HepG2 (cell line): ENCODE measurements around the gene ADIPOR2. TPM values are rescaled to one million over a fixed set of nuclear protein-coding genes. Genes with fewer than 3 reads are reported as not detected.

Experiments
- CCAR2 ChIP-seq: fragments of 200-400 bp; formaldehyde crosslinking; optimal IDR thresholded peaks from 2 replicates; pipeline ENCODE3; 2018; ENCODE audit warnings: low read depth, mild to moderate bottlenecking, low read length, moderate library complexity
- EEA1 ChIP-seq: sonication (generic); formaldehyde crosslinking; IDR thresholded peaks from 2 replicates; pipeline ENCODE4 v1.5.1; 2020; ENCODE audit warnings: mild to moderate bottlenecking, missing genetic modification reagents, borderline replicate concordance
- MIER3 ChIP-seq: IDR thresholded peaks from 2 replicates; pipeline ENCODE4 v1.6.1; 2016; ENCODE audit warnings: missing compliant biosample characterization, borderline replicate concordance
- MTA3 ChIP-seq: sonication (generic); formaldehyde crosslinking; IDR thresholded peaks from 2 replicates; pipeline ENCODE4 v1.4.0; 2020; ENCODE audit warnings: missing genetic modification reagents
- MXI1 ChIP-seq: IDR thresholded peaks from 3 replicates; pipeline ENCODE4 v1.6.1; 2012; ENCODE audit warnings: low read depth, low read length, inconsistent platforms, borderline replicate concordance
- PAXIP1 ChIP-seq: sonication (generic); formaldehyde crosslinking; conservative IDR thresholded peaks from 2 replicates; pipeline ENCODE4 v1.4.0; 2020; ENCODE audit warnings: mild to moderate bottlenecking, missing genetic modification reagents, moderate library complexity
- PBX2 ChIP-seq: IDR thresholded peaks from 2 replicates; pipeline ENCODE4 v1.6.1; 2016; ENCODE audit warnings: control low read depth
- SKI ChIP-seq: fragments of 450-650 bp; IDR thresholded peaks from one replicate; pipeline ENCODE4 v1.6.1; 2018; ENCODE audit warnings: mild to moderate bottlenecking; ENCODE audit not compliant: partially characterized antibody
- SMAD3 ChIP-seq: sonication (generic); formaldehyde crosslinking; IDR thresholded peaks from 2 replicates; pipeline ENCODE4 v1.4.0; 2020; ENCODE audit warnings: missing genetic modification reagents
- ZFP37 ChIP-seq: sonication (generic); formaldehyde crosslinking; IDR thresholded peaks from 2 replicates; pipeline ENCODE4 v1.4.0; 2020; ENCODE audit warnings: missing genetic modification reagents, borderline replicate concordance
- ZHX2 ChIP-seq, 2 experiments: sonication (generic) in 1 of 2; formaldehyde crosslinking in 1 of 2; IDR thresholded peaks; 2 replicates each; pipeline versions ENCODE4 v1.6.1 to v1.9.0; 2014 to 2022; ENCODE audit warnings: antibody characterized with exemption in 1 of 2, borderline replicate concordance in 1 of 2, inconsistent platforms in 1 of 2, low read depth in 1 of 2, missing genetic modification reagents in 1 of 2
- ZNF34 ChIP-seq: sonication (generic); formaldehyde crosslinking; IDR thresholded peaks from 2 replicates; pipeline ENCODE4 v1.4.0; 2020; ENCODE audit warnings: mild to moderate bottlenecking, missing genetic modification reagents, borderline replicate concordance
- ZNF704 ChIP-seq: sonication (generic); formaldehyde crosslinking; IDR thresholded peaks from 2 replicates; pipeline ENCODE4 v1.8.1; 2023; ENCODE audit warnings: mild to moderate bottlenecking, inconsistent platforms, moderate library complexity, missing genetic modification reagents, borderline replicate concordance
- ZNF775 ChIP-seq: sonication (generic); formaldehyde crosslinking; IDR thresholded peaks from 2 replicates; pipeline ENCODE4 v1.4.0; 2020; ENCODE audit warnings: missing genetic modification reagents, mild to moderate bottlenecking, moderate library complexity, borderline replicate concordance
- ZNF790 ChIP-seq: sonication (generic); formaldehyde crosslinking; IDR thresholded peaks from 2 replicates; pipeline ENCODE4 v1.8.0; 2022; ENCODE audit warnings: missing genetic modification reagents, mild to moderate bottlenecking, borderline replicate concordance
- polyA plus RNA-seq, 8 experiments: library from polyadenylated mRNA; depleted of rRNA in 3 of 8; stranded (reverse) in 7 of 8; unstranded in 1 of 8; fragments of >200 nt; fragmentation: Illumina TruSeq in 4 of 8; extraction: Trizol in 4 of 8; gene quantifications; 2 replicates each; pipeline versions ENCODE4 v1.2.1 to v1.2.3, GENCODE V29; 2011 to 2016; ENCODE audit warnings: low read depth in 4 of 8, missing spikeins in 1 of 8, mixed read lengths in 1 of 8; ENCODE audit not compliant: insufficient read depth in 1 of 8
- total RNA-seq, 5 experiments: library from RNA; depleted of rRNA; stranded (reverse); fragments of >200 nt; fragmentation: Illumina TruSeq; extraction: Trizol; gene quantifications; 2 replicates each; pipeline ENCODE4 v1.2.3, GENCODE V29; 2016; ENCODE audit warnings: low read depth in 1 of 5

The ADIPOR2 gene
- total and polyA plus RNA-seq, 2 of the 13 experiments (the other 11 are each of a cell fraction or from before 2014, with no cell fraction given): 35.2 to 52.2 TPM

GRCh38 chr12:1690578-1691122 lies at the start of gene ADIPOR2 (continued):
- TF ChIP-seq ZHX2 (IDR thresholded peaks at IDR 0.05; ENCODE audit: low read depth): peak; percentile 60; the same call in 1 of the 2 replicates
- no peak for TF ChIP-seq ZHX2 (CRISPR knock-in tag; IDR thresholded peaks at IDR 0.05; ENCODE audit: borderline replicate concordance)
- no peak for TF ChIP-seq ZNF704
- no peak for TF ChIP-seq SMAD3 (CRISPR knock-in tag)
- TF ChIP-seq PAXIP1 (CRISPR knock-in tag): peak; percentile 41; the same call in 1 of the 2 replicates
- no peak; the same call in 1 of the 2 replicates for TF ChIP-seq ZNF790
- peak; percentile 73; the same call in 1 of the 2 replicates for TF ChIP-seq MIER3
- no peak for TF ChIP-seq ZNF775 (CRISPR knock-in tag)
- 0 out of 2 replicates have a peak, but pooled peaks have one; percentile 43 for TF ChIP-seq ZFP37 (CRISPR knock-in tag)
- no peak for TF ChIP-seq ZNF34 (CRISPR knock-in tag)
- TF ChIP-seq PBX2: no peak
- no peak for TF ChIP-seq MTA3 (CRISPR knock-in tag)
- no peak for TF ChIP-seq CCAR2
- TF ChIP-seq MXI1: peak; percentile 87; the same call in 2 of the 3 replicates
- TF ChIP-seq SKI: peak; percentile 79
- TF ChIP-seq EEA1 (CRISPR knock-in tag): no peak; the same call in 1 of the 2 replicates
